GM08714 (cell line): ENCODE results near the gene ASRGL1.

Source experiments
- H3K4me3 ChIP-seq: fragments of 200-500 bp; sonication (Bioruptor generic); 2 replicates; pipeline ENCODE4 v1.5.1; 2014; ENCODE audit warnings: mild to moderate bottlenecking, low read length, inconsistent platforms
- ZNF274 ChIP-seq: IDR thresholded peaks from 2 replicates; pipeline ENCODE4 v1.6.1; 2012; ENCODE audit warnings: mild to moderate bottlenecking, low read depth, low read length

The ASRGL1 gene

DNA sequence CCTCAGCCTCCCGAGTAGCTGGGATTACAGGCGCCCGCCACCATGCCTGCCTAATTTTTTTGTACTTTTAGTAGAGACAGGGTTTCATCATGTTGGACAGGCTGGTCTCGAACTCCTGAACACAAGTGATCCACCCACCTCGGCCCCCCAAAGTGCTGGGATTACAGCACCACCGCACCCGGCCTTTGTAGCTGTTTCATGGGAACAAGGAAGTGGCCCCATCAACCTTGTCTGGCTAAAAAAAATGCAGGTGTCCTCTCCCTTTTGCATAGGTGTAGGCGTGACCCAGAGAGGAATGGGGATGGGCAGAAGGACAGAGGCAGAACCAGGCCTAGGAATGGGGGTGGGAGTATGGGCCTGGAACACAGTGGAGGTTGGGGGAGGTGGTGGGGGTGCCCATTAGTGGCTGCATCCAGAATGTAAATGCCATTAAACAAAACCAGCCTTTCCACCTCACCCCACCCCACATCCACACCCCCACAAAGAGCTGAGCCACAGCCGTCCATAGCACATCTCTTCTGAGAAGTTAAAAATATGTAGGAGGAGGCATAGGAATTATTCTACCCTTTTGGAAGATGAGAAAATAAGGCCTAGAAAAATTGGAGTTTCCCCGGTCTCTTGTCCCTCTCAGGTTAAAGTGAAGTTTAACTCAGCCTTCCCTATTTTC is 58.8 kb downstream of the ASRGL1 start:
- H3K4me3 ChIP-seq, result no peak overlapping the region
- no peak for TF ChIP-seq ZNF274

DNA sequence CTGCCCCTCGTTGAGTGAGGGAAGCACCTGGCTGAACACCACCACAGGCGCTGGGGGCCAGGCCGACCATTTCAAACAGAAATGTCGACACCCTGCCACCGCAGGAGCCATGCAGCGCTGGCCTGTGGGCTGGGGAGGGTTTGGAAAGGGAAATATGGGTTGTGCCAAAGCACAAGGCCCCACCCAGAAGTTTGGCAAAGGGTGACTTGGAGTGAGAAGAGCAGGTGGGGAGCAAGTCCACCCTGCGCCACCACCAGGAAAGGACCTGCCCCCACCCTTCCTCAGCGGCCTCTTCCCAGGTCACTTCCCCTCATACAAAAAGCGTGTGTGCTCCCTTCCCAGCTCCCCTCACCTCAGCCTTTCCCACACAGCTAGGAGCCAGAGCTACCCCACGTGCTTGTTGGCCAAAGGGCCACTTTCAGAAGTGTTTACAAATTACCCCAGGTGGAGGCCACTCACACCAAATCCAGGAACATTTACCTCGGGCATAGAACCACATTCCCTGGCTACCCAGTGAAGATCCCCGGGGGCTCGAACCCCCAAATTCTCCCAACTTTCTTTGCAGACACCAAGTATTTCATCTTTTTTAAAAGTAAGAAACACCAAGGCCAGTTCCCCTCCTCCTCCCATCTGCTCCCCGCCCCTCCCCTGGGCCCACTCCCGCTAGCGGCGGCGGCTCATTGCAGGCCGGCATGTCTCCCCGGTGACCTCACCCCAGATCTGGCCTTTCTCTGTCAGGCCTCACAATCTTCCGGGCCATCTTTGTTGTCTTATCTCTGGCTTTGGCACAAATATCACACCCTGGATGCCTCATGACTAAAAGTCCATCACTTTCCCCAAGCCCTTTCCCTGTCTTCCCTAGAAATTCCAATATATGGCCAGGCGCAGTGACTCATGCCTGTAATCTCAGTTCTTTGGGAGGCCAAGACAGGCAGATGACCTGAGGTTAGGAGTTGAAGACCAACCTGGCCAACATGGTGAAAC is 61.1 kb downstream of the ASRGL1 start:
- H3K4me3 ChIP-seq, result no peak overlapping the region
- no peak for TF ChIP-seq ZNF274

- TF ChIP-seq ZNF274, result no peak
- H3K4me3 ChIP-seq, result no peak overlapping the region
These were observed 62.1 kb downstream of the ASRGL1 start for GRCh38 chr11:62399172-62399877.

DNA sequence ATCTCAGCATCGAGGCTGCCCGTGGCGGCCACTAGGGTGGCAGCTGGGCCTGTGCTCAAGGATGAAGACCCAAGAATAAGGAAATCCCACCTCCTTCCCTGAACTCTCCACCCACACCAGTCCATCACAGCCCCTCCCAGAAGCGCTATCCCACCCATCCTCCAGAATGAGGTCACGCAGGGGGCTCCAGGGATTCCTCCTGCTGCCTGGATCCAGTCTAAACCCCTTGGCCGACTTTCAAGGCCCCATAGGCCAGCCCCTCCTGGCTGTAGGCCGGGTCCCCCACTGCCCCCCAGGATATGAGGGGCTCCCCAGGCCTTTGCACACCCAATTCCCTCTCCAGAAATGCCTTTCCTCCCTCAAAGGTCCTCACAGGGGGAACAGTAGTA is 62.6 kb downstream of the ASRGL1 start:
- no peak overlapping the region for H3K4me3 ChIP-seq
- no peak for TF ChIP-seq ZNF274

DNA sequence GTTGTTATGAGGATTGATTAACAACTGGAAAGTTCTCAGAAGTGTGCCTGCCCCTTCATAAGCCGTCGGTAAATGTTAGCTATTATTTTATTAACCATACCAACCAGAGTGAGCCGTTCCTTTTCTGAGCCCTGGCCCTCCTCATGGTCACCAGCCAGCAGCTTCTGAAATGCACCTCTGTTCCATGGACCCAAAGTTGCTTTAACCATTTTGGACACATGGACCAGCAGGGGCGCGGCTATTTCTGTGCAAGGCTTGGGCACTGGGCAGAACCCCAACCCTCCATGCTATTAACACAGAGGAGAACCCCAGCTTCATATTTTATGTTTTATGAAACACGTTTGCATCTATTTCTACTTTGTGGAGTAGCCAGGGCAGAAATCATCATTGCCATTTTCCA is 63.0 kb downstream of the ASRGL1 start:
- H3K4me3 ChIP-seq, result no peak overlapping the region
- no peak for TF ChIP-seq ZNF274

DNA sequence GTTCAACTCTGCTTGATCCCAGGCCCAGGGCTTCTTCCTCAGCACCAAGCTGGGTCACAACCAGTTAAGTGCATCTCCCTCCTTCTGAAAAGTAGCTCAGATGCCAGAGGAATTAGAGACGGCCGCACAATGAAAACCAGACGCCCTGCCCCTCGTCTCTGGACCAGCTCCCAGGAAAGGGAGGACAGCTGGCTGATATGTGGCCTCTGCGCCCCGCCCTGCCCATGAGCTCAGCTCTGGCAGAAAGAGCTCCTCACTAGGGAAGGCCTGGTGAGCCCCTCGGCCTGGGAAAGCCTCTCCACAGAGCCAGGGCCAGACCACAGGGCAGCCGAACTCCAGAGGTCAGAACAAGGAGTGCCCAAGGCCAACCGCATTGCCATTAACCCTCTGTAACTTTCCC is 63.5 kb downstream of the ASRGL1 start:
- no peak for TF ChIP-seq ZNF274
- no peak overlapping the region for H3K4me3 ChIP-seq

GRCh38 chr11:62401356-62401755 is 64.1 kb downstream of the ASRGL1 start:
- TF ChIP-seq ZNF274, result no peak
- no peak overlapping the region for H3K4me3 ChIP-seq

GRCh38 chr11:62401811-62402210 is 64.6 kb downstream of the ASRGL1 start:
- no peak for TF ChIP-seq ZNF274
- no peak overlapping the region for H3K4me3 ChIP-seq

- no peak for TF ChIP-seq ZNF274
- H3K4me3 ChIP-seq, result no peak overlapping the region
These were observed 65.1 kb downstream of the ASRGL1 start for GRCh38 chr11:62402226-62402959.

GRCh38 chr11:62402960-62403730 is 65.9 kb downstream of the ASRGL1 start:
- H3K4me3 ChIP-seq, result no peak overlapping the region
- TF ChIP-seq ZNF274, result no peak

DNA sequence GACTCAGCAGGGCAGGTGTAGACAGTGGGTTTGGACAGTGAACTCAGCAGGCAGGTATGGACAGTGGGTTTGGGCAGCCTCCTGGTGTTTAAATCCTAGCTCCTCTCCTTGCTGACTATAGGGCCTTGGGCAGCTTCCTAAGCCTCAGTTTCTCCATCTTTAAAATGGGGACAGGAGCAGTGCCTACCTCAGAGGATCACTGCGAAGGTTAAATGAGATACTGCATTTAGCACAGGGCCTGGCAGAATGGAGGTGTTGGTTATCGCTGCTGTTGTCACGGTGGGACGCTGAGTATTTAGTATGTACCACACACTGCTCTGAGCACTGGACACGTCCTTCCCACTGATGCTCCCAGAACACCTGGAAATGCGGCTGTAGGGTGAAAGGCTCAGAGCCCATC is 67.2 kb downstream of the ASRGL1 start:
- TF ChIP-seq ZNF274, result no peak
- H3K4me3 ChIP-seq, result no peak overlapping the region

DNA sequence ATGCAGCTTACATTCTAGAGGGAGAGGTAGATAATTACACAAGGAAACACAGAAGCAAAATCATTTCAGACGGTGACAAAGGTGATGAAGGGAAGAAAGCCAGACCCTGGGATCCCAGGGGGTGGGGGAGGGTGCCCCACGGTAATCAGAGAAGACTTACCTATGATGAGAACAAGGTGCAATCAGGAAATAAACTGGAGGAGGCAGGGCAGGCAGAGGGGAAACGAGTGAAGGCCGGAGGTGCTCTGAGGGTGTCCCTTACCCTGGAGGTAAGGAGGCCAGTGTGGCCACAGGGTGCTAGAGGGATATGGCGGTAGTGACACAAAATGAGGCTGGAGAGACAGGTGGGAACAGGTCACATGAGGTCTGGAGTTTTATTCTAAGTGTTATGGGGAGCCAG is 67.7 kb downstream of the ASRGL1 start:
- TF ChIP-seq ZNF274, result no peak
- H3K4me3 ChIP-seq, result no peak overlapping the region

GRCh38 chr11:62406034-62406433 is 68.8 kb downstream of the ASRGL1 start:
- TF ChIP-seq ZNF274, result no peak
- no peak overlapping the region for H3K4me3 ChIP-seq
